A549 (cell line): ENCODE measurements around the gene RUNX3.

Experiments used
- CTCF ChIP-seq: fragments of >200 bp; sonication (Bioruptor Twin); formaldehyde crosslinking; IDR thresholded peaks from 3 replicates; pipeline ENCODE4 v1.5.1; 2016
- JUN ChIP-seq, 2 experiments: fragments of >200 bp; sonication (Bioruptor Twin); formaldehyde crosslinking; IDR thresholded peaks; 2 replicates in 1 of 2; 3 replicates in 1 of 2; pipeline ENCODE4 v1.6.1; 2016 to 2017
- POLR2A ChIP-seq: IDR thresholded peaks from 2 replicates; pipeline ENCODE4 v1.6.1; 2012; ENCODE audit warnings: mild to moderate bottlenecking, low read length
- ZNF302 ChIP-seq: fragments of 250-450 bp; sonication (Bioruptor Pico); IDR thresholded peaks from 2 replicates; pipeline ENCODE4 v1.9.0; 2021; ENCODE audit warnings: inconsistent platforms, mild to moderate bottlenecking, moderate library complexity

- TF ChIP-seq CTCF (no peak), POLR2A (no peak), ZNF302 (CRISPR knock-in tag) (no peak), JUN (IDR thresholded peaks at IDR 0.05) (no peak)
Measured at GRCh38 chr1:24934310-24935195, 4.5 kb upstream of the RUNX3 start.
